DMS79 (cell line): ENCODE results near the gene PEX19.

ENCODE experiments used
- DNase-seq: peaks from one replicate; lab custom pipeline; 2025; lab: John Stamatoyannopoulos, UW

Gene PEX19

DNA sequence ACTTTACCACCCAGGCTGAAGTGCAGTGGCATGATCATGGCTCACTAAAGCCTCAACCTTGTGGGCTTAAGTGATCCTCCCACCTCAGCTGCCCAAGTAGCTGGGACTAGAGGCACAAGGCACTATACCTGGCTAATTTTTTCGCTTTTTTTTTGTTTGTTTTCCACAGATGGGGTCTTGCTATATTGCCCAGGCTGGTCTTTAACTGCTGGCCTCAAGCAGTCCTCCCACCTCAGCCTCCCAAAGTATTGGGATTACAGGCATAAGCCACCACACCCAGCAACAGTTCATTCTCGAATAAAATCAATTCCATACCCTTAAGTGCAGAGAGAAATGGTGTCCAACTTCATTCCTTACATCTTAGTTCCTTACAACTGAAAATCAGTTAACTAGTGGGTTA lies 47.4 kb downstream of the PEX19 start:
- DNase-seq = no peak

GRCh38 chr1:160236806-160237205 lies 48.1 kb downstream of the PEX19 start:
- no peak for DNase-seq

DNA sequence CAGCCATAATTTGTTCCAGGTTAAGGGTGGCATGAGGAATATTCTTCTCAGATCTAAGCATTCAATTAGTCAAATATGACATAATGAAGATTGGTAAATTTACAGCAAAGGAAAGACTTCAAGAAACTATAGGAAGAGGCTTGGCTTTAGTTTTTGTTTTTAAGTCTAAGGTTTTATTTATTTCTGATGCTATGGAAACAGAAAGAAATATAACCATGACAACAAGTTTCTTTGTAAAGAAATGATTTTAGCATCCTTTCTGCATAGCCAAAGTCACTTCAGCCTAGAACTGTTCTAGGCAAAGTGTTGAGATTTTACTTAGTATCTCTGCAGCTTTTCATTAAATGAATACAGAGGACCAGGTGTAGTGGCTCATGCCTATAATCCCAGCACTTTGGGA lies 52.0 kb downstream of the PEX19 start:
- no peak for DNase-seq

DNA sequence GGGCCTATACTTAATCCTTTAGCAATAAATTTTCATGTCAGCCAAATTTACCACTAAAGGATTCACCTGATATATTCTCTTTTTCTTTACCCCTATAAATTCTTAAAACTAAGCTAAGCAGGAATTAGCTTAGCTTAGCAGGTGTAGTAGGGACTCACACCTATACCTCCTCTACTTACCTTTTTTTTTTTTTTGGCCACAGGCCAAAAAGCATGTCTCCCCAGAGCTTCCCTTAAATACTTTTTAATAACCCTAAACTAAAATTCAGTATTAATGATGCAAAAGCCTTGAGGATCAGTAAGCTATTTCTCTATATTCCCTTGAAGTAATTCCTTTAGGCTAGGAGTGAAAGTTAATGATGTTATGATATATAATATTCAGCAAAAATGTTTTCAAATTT lies 56.5 kb downstream of the PEX19 start:
- DNase-seq = no peak

DNA sequence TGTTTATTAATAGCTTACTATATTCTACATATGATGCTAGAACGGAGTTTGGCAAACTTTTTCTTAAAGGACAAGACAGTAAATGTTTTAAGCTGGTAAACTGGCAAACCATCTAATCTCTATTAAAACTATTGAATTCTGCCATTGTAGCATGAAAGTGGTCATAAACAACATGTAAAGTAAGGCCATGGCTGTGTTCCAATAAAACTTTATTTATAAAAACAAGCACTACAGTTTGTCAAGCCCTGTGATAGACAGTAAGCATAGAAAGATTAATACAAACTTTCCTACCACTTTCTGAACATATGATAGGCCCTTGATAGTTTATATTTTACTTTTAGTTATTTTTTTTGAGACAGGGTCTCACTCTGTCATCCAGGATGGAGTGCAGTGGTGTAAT lies 57.4 kb downstream of the PEX19 start:
- no peak for DNase-seq

- no peak for DNase-seq
These were observed 57.9 kb downstream of the PEX19 start for GRCh38 chr1:160227034-160227433.
